BLaER1 (cell line): ENCODE results near the gene DNAH3.
"Not testable (repeated sequence)": the region's sequence is repeated elsewhere in the genome, so short reads cannot be mapped to it uniquely, and the experiment has no call there.

ENCODE experiments used
- H3K27ac ChIP-seq: shearing (Covaris generic); formaldehyde crosslinking; 2 replicates; pipeline ENCODE4 v1.8.1; 2022
- H3K27me3 ChIP-seq: shearing (Covaris generic); formaldehyde crosslinking; 2 replicates; pipeline ENCODE4 v1.8.1; 2022
- H3K36me3 ChIP-seq: shearing (Covaris generic); formaldehyde crosslinking; 2 replicates; pipeline ENCODE4 v1.8.1; 2022
- H3K4me1 ChIP-seq: shearing (Covaris generic); formaldehyde crosslinking; 2 replicates; pipeline ENCODE4 v1.8.1; 2022
- H3K4me2 ChIP-seq: shearing (Covaris generic); formaldehyde crosslinking; 2 replicates; pipeline ENCODE4 v1.8.1; 2022
- H3K4me3 ChIP-seq: shearing (Covaris generic); formaldehyde crosslinking; 2 replicates; pipeline ENCODE4 v1.8.1; 2022
- H3K9ac ChIP-seq: shearing (Covaris generic); formaldehyde crosslinking; 2 replicates; pipeline ENCODE4 v1.8.1; 2022
- H3K9me3 ChIP-seq: shearing (Covaris generic); formaldehyde crosslinking; 2 replicates; pipeline ENCODE4 v1.8.1; 2022
- H4K20me1 ChIP-seq: shearing (Covaris generic); formaldehyde crosslinking; 2 replicates; pipeline ENCODE4 v1.8.1; 2022
- Cebpa-rat ChIP-seq: shearing (Covaris generic); IDR thresholded peaks from 2 replicates; pipeline ENCODE4 v1.8.1; 2022

DNAH3 gene

DNA sequence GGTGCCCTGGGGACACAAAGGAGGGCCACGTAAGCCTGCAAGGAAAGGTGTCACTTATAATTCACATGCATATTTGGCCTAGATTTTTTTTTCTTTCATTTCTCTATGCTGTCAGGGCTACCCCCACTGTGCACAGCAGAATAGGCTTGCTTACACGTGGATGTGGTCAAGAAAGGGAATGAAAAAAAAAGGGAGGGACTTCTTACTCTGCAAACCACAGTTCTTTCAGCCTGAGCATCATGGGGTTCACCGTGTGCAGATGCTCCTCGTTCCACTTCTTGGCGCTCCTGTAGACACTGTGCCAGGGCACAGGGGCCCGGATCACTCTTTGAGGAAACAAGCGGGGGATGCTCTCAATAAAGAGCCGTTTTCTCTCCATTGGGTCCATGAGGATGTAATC is 16.6 kb downstream of the DNAH3 start:
- no peaks in the 10 kb centered on the region for H4K20me1 ChIP-seq
- no peak overlapping the region for H3K4me2 ChIP-seq
- no peaks in the 10 kb centered on the region for H3K27me3 ChIP-seq
- H3K9ac ChIP-seq: no peak overlapping the region
- TF ChIP-seq Cebpa-rat: no peak
- H3K4me1 ChIP-seq: no peaks in the 10 kb centered on the region
- no peak overlapping the region for H3K27ac ChIP-seq
- no peak overlapping the region for H3K4me3 ChIP-seq
- no peaks in the 10 kb centered on the region for H3K9me3 ChIP-seq
- H3K36me3 ChIP-seq: no peaks in the 10 kb centered on the region

DNA sequence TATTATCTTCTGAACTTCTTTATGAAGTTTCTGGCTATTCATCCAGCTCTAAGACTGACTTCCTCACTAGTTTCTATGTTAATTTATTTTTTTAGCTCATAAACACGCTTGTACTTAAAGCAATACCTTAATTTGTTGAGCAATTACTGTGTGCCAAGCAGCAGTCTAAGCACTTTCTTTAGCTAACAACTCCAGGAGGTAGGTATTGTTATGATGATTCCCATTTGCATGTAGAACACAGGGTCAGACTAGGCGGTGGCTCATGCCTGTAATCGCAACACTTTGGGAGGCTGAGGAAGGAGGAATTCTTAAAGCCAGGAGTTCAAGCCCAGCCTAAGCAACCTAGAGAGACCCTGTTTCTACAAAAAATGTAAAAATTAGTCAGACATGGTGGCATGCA is 19.8 kb downstream of the DNAH3 start:
- H3K9ac ChIP-seq: no peak overlapping the region

DNA sequence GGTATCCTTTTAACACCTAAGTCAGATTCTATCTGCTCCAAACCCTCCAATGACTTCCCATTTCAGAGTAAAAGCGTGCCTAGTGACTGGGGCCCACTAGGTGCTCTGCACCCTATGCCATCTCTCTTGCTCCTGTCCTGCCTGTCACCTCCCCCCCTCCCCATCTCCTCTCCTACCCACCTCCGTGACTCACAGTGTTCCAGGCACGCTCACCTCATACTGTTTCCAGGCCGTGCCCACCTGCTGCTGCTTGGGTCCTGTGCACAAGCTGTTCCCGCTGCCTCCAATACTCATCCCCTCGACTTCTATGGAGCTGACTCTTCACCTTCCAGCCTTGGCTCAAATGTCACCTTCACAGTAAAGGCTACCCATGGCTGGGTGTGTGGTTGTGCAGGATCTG is 21.7 kb downstream of the DNAH3 start:
- Histone ChIP-seq H3K27me3 (no peaks in the 10 kb centered on the region), H3K4me3 (no peak overlapping the region), H4K20me1 (no peaks in the 10 kb centered on the region), H3K36me3 (no peaks in the 10 kb centered on the region), H3K27ac (no peak overlapping the region), H3K9me3 (no peaks in the 10 kb centered on the region), H3K4me2 (no peak overlapping the region), H3K9ac (no peak overlapping the region), H3K4me1 (no peaks in the 10 kb centered on the region)
- TF ChIP-seq Cebpa-rat: no peak

More for the DNA sequence above, 19.8 kb downstream of the DNAH3 start:
- Histone ChIP-seq H3K27ac (no peak overlapping the region), H3K36me3 (no peaks in the 10 kb centered on the region), H3K27me3 (no peaks in the 10 kb centered on the region), H3K9me3 (no peaks in the 10 kb centered on the region), H3K4me3 (no peak overlapping the region), H3K4me2 (no peak overlapping the region), H3K4me1 (no peaks in the 10 kb centered on the region), H4K20me1 (no peaks in the 10 kb centered on the region)
- TF ChIP-seq Cebpa-rat: no peak

DNA sequence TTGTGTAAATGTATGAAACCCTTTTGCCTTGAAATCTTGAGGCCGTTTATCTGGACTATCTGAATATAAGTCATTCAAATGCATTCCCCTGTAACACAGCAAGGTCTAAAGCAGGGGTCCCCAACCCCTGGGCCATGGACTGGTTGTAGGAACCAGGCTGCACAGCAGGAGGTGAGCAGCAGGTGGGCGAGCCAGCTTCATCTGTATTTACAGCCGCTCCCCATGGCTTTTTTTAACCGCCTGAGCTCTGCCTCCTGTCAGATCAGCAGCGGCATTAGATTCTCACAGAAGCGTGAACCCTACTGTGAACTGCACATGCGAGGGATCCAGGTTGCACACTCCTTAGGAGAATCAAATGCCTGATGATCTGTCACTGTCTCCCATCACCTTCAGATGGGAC is 24.1 kb downstream of the DNAH3 start:
- no peak overlapping the region for H3K27ac ChIP-seq
- H3K4me2 ChIP-seq: no peak overlapping the region
- H3K36me3 ChIP-seq: no peaks in the 10 kb centered on the region
- no peak for TF ChIP-seq Cebpa-rat
- H3K27me3 ChIP-seq: no peaks in the 10 kb centered on the region
- no peaks in the 10 kb centered on the region for H3K9me3 ChIP-seq
- no peaks in the 10 kb centered on the region for H3K4me1 ChIP-seq
- no peak overlapping the region for H3K9ac ChIP-seq
- no peak overlapping the region for H3K4me3 ChIP-seq
- no peaks in the 10 kb centered on the region for H4K20me1 ChIP-seq

DNA sequence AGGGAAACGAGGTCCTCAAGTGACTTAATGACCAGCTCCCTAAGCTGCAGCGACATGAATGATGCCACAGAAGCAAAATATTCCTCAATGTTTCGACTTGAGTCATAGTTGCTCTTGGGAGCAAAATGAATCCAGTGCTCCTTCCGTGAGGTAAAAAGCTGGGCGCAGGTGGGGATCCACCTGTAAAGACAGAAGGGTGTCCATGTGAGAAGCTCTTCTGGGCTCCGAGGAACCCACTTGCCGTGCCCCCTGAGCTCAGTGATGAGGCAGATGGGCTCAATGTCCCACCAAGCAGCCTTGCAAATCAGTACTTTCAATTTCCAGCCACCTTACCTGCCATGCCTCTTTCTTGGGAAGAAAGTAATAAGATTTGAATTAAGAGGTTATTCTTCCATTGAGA is 25.5 kb downstream of the DNAH3 start:
- Histone ChIP-seq H3K36me3 (peaks cover 6% of the 10 kb centered on the region; the same call in 1 of the 2 replicates), H3K4me2 (no peak overlapping the region), H3K4me1 (no peaks in the 10 kb centered on the region), H3K27ac (no peak overlapping the region), H4K20me1 (no peaks in the 10 kb centered on the region), H3K9me3 (no peaks in the 10 kb centered on the region), H3K27me3 (no peaks in the 10 kb centered on the region), H3K9ac (no peak overlapping the region), H3K4me3 (no peak overlapping the region)
- TF ChIP-seq Cebpa-rat: no peak

DNA sequence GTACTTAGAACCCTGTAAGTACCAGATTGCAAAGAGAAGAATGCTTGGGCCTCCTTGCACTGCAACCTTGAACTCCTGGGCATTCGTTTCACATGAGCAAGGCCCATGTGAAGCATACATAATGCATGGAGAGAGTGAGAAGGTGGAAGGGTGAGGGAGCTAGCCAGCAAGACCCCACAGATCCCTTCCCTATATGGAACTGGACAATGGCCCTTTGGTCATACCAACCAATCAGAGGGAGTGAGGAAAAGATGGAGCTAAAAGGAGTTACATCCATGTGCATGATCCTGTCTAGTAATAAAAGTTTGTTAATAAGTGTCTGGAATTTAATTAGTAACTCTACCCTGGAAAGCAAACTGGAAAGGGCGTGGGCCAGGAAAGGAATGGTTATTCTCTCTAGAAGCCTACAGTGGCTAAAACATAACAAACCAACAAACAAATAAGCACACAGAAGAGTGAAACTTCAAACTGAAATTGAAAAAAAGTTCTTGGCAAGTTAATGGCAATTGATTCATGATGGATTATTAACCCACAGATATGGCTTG is 29.6 kb downstream of the DNAH3 start:
- Histone ChIP-seq H3K4me3 (no peak overlapping the region), H3K4me1 (peaks cover 7% of the 10 kb centered on the region), H3K36me3 (peaks cover 6% of the 10 kb centered on the region; the same call in 1 of the 2 replicates), H4K20me1 (no peaks in the 10 kb centered on the region), H3K9me3 (peaks cover 13% of the 10 kb centered on the region), H3K27ac (no peak overlapping the region), H3K9ac (no peak overlapping the region), H3K27me3 (no peaks in the 10 kb centered on the region), H3K4me2 (no peak overlapping the region)
- TF ChIP-seq Cebpa-rat: no peak

DNA sequence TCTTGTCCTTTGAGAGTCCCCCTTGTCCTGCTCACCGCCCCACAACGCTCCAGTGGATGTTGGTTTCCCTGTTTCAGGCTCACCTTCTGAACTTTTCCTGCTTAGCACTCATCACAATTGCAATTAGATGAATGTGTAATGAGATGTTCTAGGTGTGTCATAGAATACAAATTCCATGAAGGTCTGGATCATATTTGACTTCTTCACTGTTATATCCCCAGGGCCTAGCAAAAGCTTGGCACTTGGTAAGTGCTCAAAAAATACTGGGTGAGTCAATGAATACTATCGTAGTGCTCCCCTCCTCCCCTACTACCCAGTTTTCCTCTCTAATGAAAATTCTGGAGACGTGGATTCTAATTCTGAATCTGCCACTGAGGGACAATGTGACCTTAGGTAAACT is 33.1 kb downstream of the DNAH3 start:
- Histone ChIP-seq H3K4me1 (peaks cover 11% of the 10 kb centered on the region), H3K9ac (no peak overlapping the region), H3K4me3 (no peak overlapping the region), H3K9me3 (peaks cover 22% of the 10 kb centered on the region), H3K27ac (no peak overlapping the region), H3K27me3 (no peaks in the 10 kb centered on the region), H3K36me3 (peaks cover 6% of the 10 kb centered on the region; the same call in 1 of the 2 replicates), H3K4me2 (no peak overlapping the region), H4K20me1 (no peaks in the 10 kb centered on the region)
- no peak for TF ChIP-seq Cebpa-rat

DNA sequence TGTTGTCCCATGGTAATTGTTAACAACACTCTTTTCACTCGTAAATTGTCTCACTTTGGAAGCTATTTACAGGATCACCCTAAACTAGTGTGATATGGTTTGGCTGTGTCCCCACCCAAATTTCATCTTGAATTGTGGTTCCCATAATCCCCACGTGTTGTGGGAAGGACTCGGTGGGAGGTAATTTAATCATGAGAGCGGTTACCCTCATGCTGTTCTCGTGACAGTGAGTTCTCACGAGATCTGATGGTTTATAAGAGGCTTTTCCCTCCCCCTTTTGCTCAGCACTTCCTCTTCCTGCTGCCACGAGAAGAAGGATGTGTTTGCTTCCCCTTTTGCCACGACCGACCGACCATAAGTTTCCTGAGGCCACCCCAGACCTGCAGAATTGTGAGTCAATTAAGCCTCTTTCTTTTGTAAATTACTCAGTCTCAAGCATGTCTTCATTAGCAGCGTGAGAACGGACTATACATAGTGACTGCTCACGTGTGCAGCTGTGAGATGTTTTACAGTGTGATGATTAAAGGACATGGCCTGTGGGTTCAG is 34.4 kb downstream of the DNAH3 start:
- Histone ChIP-seq H4K20me1 (no peaks in the 10 kb centered on the region), H3K9me3 (peaks cover 22% of the 10 kb centered on the region), H3K4me3 (peak overlapping the region; percentile 51), H3K27ac (peak overlapping the region; percentile 47; the same call in 1 of the 2 replicates), H3K4me2 (peak overlapping the region; percentile 49), H3K36me3 (peaks cover 6% of the 10 kb centered on the region; the same call in 1 of the 2 replicates), H3K27me3 (no peaks in the 10 kb centered on the region), H3K4me1 (peaks cover 11% of the 10 kb centered on the region), H3K9ac (no peak overlapping the region)
- TF ChIP-seq Cebpa-rat: no peak

DNA sequence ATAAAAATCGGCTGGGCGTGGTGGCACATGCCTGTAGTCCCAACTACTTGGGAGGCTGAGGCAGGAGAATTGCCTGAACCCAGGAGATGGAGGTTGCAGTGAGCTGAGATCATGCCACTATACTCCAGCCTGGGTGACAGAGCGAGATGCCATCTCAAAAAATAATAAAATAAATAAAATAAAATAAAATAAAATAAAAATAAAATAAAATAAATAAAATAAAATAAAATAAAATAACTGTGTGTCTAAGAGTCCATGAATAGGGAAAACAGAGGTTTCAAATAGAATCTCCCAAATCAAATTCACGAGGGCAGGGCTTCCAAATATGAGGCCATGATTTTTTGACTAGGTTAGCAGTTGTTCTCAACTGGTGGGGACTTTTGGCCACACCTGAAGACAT is 35.1 kb downstream of the DNAH3 start:
- H3K9me3 ChIP-seq: peaks cover 22% of the 10 kb centered on the region
- not testable (repeated sequence) for H3K9ac ChIP-seq, H3K36me3 ChIP-seq, H4K20me1 ChIP-seq, H3K27me3 ChIP-seq, H3K27ac ChIP-seq
- peak overlapping the region; percentile 49 for H3K4me2 ChIP-seq
- peaks cover 11% of the 10 kb centered on the region for H3K4me1 ChIP-seq
- H3K4me3 ChIP-seq: peak overlapping the region; percentile 51

DNA sequence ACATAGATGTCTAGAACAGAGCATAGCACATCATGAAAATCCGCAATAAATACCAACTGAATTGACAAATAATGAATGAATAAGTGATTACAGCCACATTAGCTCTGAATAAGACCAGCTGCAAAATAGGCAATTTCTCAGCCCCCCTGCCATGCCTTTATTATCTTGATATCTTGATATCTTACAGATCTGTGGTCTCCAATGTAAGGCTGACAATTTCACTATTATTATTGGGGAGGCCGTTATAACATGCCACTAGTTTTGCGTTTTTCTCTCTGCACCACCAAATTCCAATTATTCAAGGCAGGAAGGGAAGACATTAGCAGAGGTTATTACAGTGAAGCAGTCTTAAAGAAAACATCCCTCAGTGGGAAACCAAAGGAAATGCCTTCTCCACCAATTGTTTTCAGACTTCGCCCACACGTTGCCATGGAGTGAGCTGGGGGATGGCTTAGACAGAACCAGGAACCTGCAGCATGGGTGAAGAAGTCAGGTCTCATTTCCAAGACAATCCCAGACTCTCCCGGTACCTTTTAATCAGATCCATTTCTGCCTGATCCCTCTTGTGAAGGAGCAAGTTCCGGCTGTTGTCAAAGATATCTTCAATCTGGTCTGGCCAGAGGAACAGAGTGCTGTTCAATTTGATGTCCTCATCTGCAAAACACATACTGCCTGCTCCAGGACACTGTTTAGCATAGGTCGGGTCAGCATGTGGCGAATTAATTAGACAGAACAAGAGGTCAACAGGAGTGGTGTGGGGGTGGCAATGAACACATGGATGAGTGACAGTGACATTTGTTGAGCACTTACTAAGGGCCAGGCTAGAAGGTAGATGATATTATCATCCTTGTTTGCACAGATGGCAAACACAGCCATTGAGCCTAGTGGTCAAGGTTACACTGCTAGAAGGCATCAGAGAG is 46.4 kb downstream of the DNAH3 start:
- Histone ChIP-seq H3K9ac (no peak overlapping the region), H4K20me1 (no peaks in the 10 kb centered on the region), H3K4me2 (no peak overlapping the region), H3K36me3 (no peaks in the 10 kb centered on the region), H3K27ac (no peak overlapping the region), H3K27me3 (no peaks in the 10 kb centered on the region), H3K4me1 (no peaks in the 10 kb centered on the region), H3K4me3 (no peak overlapping the region), H3K9me3 (no peaks in the 10 kb centered on the region)
- no peak for TF ChIP-seq Cebpa-rat
